Measurements from ENCODE around the gene TGFB3. TPM values are rescaled to one million over a fixed set of nuclear protein-coding genes. Genes with fewer than 3 reads are reported as not detected.

Gene TGFB3
- total and polyA plus RNA-seq, 2 of the 13 experiments (the other 11 are each of a cell fraction or from before 2014, with no cell fraction given), result 1.4 to 2.5 TPM

- TF ChIP-seq ZNF253 (CRISPR knock-in tag; IDR thresholded peaks at IDR 0.05; ENCODE audit: borderline replicate concordance) (no peak), CEBPG (CRISPR knock-in tag; IDR thresholded peaks at IDR 0.05) (no peak), SMAD3 (CRISPR knock-in tag; IDR thresholded peaks at IDR 0.05) (no peak), ZNF569 (CRISPR knock-in tag; IDR thresholded peaks at IDR 0.05; ENCODE audit: borderline replicate concordance) (no peak)
These were observed 37.1 kb downstream of the TGFB3 start (continued) for GRCh38 chr14:75944607-75945241.

- intact Hi-C loops (cut with micrococcal nuclease; ENCODE audit: unreplicated experiment) (no loop called here), in situ Hi-C loops (cut with HindIII; ENCODE audit: extremely low pct_ligation_motif_present, low pct_unique_long_range_greater_than_20kb) (no loop called here)
- DNase-seq (ENCODE audit: low spot score) (no peak), FAIRE-seq (no peak), ATAC-seq (no peak)
- H3K27ac ChIP-seq (ENCODE audit: extremely low read length, insufficient read depth, low read length), result no peak overlapping the region
- BruUV-seq (replicated peaks), result no TSS peak
- H2AFZ ChIP-seq (ENCODE audit: low read length), result no peak overlapping the region
- H4K20me1 ChIP-seq (ENCODE audit: insufficient read depth, low read length), result no peaks in the 10 kb centered on the region
- no peaks in the 10 kb centered on the region for H3K36me3 ChIP-seq (replicated peaks in 1 of 2; ENCODE audit: control insufficient read depth in 1 of 2, insufficient read depth in 2 of 2, low read length in 2 of 2)
- no peak overlapping the region for H3K9ac ChIP-seq (ENCODE audit: insufficient read depth, low read depth, low read length)
- H3K4me2 ChIP-seq (ENCODE audit: low read depth, low read length), result no peak overlapping the region
- H3K79me2 ChIP-seq (ENCODE audit: insufficient read depth, low read length), result no peaks in the 10 kb centered on the region
- no peaks in the 10 kb centered on the region for H3K27me3 ChIP-seq (ENCODE audit: control insufficient read depth in 1 of 2, insufficient read depth in 2 of 2, low read length in 2 of 2)
- WGBS (ENCODE audit: low lambda C conversion rate), result 91% methylated on average over 1 of the region's 4 CpGs
- no peaks in the 10 kb centered on the region for H3K4me1 ChIP-seq (ENCODE audit: insufficient read depth, low read length)
- CTCF ChIA-PET (ENCODE audit: low intra/inter-chr PET ratio, low total read pairs), result no interaction called here
- H3K4me3 ChIP-seq (replicated peaks in 1 of 3; ENCODE audit: insufficient read depth in 1 of 3, low read depth in 2 of 3, low read length in 3 of 3), result no peak overlapping the region
- POLR2A ChIA-PET, result no interaction called here
- H3K9me3 ChIP-seq (ENCODE audit: low read length), result no peaks in the 10 kb centered on the region
- TF ChIP-seq CENPX (CRISPR knock-in tag; IDR thresholded peaks at IDR 0.05), result no peak
- TF ChIP-seq XRCC5 (optimal IDR thresholded peaks at IDR 0.05; ENCODE audit: low read length), result no peak
- TF ChIP-seq ZHX1 (CRISPR knock-in tag; IDR thresholded peaks at IDR 0.05; ENCODE audit: low read depth), result no peak
- TF ChIP-seq ZMYM2 (CRISPR knock-in tag; IDR thresholded peaks at IDR 0.05), result no peak
- no peak for TF ChIP-seq RERE (CRISPR knock-in tag; IDR thresholded peaks at IDR 0.05; ENCODE audit: low read depth)
- TF ChIP-seq ATAD3A (CRISPR knock-in tag; IDR thresholded peaks at IDR 0.05), result no peak
- TF ChIP-seq ZFP36 (IDR thresholded peaks at IDR 0.05; ENCODE audit: borderline replicate concordance, low read depth, low read length, partially characterized antibody), result no peak
- no peak for TF ChIP-seq LBX2 (CRISPR knock-in tag; IDR thresholded peaks at IDR 0.05; ENCODE audit: borderline replicate concordance)
- TF ChIP-seq ZNF567 (CRISPR knock-in tag; IDR thresholded peaks at IDR 0.05; ENCODE audit: borderline replicate concordance), result no peak
- TF ChIP-seq ZNF34 (CRISPR knock-in tag; IDR thresholded peaks at IDR 0.05; ENCODE audit: borderline replicate concordance), result no peak
- no peak for TF ChIP-seq SMYD3 (CRISPR knock-in tag; IDR thresholded peaks at IDR 0.05)
- no peak for TF ChIP-seq ZNF709 (CRISPR knock-in tag; IDR thresholded peaks at IDR 0.05)
These were observed 40.8 kb downstream of the TGFB3 start for GRCh38 chr14:75941030-75941429.
